Measurements from ENCODE around the gene ANTXR2. TPM values are rescaled to one million over a fixed set of nuclear protein-coding genes. Genes with fewer than 3 reads are reported as not detected.

Gene ANTXR2
- total RNA-seq, 2 experiments from 2014 or later: not detected

DNA sequence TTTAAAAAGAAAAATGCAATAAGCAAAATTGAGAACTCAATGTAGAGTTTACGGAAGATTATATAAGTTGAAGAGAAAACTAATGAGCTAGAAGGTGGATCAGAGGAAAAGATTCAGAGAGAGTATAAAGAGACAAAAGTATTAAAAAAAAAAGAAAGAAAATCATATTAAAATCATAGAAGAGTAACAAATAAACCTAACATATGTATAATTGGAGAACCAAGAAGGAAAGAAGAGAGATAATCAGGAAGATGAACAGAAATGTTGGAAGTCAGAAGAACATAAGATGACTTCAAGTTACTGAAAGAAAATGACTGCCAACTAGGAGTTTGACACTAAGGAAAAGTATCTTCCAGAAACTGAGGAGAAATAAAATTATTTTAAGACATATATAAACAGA, 34.3 kb upstream of the ANTXR2 start:
- Histone ChIP-seq H3K9me2 (ENCODE audit: insufficient read depth, low read length) (no peaks in the 10 kb centered on the region), H3K36me3 (ENCODE audit: insufficient read depth, low read length) (no peaks in the 10 kb centered on the region), H3K4me1 (ENCODE audit: insufficient read depth, low read length, poor library complexity, severe bottlenecking) (no peaks in the 10 kb centered on the region), H3K27ac (ENCODE audit: low read depth, low read length, poor library complexity, severe bottlenecking) (no peak overlapping the region), H3K4me2 (ENCODE audit: low read length) (no peak overlapping the region), H3K79me2 (ENCODE audit: insufficient read depth, low read depth, low read length) (no peaks in the 10 kb centered on the region), H2AFZ (ENCODE audit: low read length) (no peak overlapping the region), H4K20me1 (ENCODE audit: insufficient read depth, low read length) (no peaks in the 10 kb centered on the region), H3K4me3 (ENCODE audit: low read depth, low read length, poor library complexity, severe bottlenecking) (no peak overlapping the region), H3K9me3 (ENCODE audit: low read length) (no peaks in the 10 kb centered on the region)
- POLR2A ChIA-PET: no interaction called here
- BruUV-seq (replicated peaks): no TSS peak
- intact Hi-C loops (cut with micrococcal nuclease; ENCODE audit: unreplicated experiment): no loop called here
- DNase-seq (ENCODE audit: low spot score): no peak
- TF ChIP-seq CTCF (conservative IDR thresholded peaks at IDR 0.05; ENCODE audit: low read length) (no peak), EZH2phosphoT487 (IDR thresholded peaks at IDR 0.05; ENCODE audit: borderline replicate concordance, low read depth, low read length) (no peak)
- CTCF ChIA-PET (ENCODE audit: unreplicated experiment): no interaction called here

GRCh38 chr4:80104927-80105326, 31.9 kb upstream of the ANTXR2 start:
- Histone ChIP-seq H4K20me1 (ENCODE audit: insufficient read depth, low read length) (no peaks in the 10 kb centered on the region), H3K9me2 (ENCODE audit: insufficient read depth, low read length) (no peaks in the 10 kb centered on the region), H3K27ac (ENCODE audit: low read depth, low read length, poor library complexity, severe bottlenecking) (no peak overlapping the region), H3K79me2 (ENCODE audit: insufficient read depth, low read depth, low read length) (no peaks in the 10 kb centered on the region), H3K4me1 (ENCODE audit: insufficient read depth, low read length, poor library complexity, severe bottlenecking) (no peaks in the 10 kb centered on the region), H3K9me3 (ENCODE audit: low read length) (no peaks in the 10 kb centered on the region), H3K4me2 (ENCODE audit: low read length) (no peak overlapping the region), H3K4me3 (ENCODE audit: low read depth, low read length, poor library complexity, severe bottlenecking) (no peak overlapping the region), H2AFZ (ENCODE audit: low read length) (no peak overlapping the region), H3K36me3 (ENCODE audit: insufficient read depth, low read length) (no peaks in the 10 kb centered on the region)
- DNase-seq (ENCODE audit: low spot score): no peak
- POLR2A ChIA-PET: interaction anchor here (0.6 kb wide), 1 partner anchor 1548 kb away, joined by 4 read pairs; no protein-coding TSS in a partner anchor
- CTCF ChIA-PET (ENCODE audit: unreplicated experiment): no interaction called here
- TF ChIP-seq CTCF (conservative IDR thresholded peaks at IDR 0.05; ENCODE audit: low read length): no peak
- TF ChIP-seq EZH2phosphoT487 (IDR thresholded peaks at IDR 0.05; ENCODE audit: borderline replicate concordance, low read depth, low read length): no peak
- intact Hi-C loops (cut with micrococcal nuclease; ENCODE audit: unreplicated experiment): no loop called here
- no TSS peak for BruUV-seq (replicated peaks)

DNA sequence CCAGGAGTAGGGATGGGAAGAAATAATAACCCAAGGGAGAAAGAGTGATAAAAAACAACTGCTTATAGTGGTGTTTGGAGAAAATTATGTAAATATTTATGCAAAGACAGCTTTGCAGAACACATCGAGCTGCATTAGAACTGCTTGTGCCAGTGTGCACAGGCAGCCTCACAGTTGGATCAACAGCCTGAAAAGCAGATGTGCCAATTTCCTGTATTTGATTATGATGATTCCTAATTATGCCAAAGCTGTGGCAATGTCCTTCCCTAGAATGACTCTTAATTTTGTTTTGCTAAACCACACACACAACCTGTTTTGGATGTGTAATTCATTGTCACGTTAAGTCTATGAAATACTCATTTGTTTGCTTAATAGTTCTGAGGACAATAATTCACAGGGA, 30.6 kb upstream of the ANTXR2 start:
- no peak overlapping the region for H3K4me3 ChIP-seq (ENCODE audit: low read depth, low read length, poor library complexity, severe bottlenecking)
- no peak overlapping the region for H3K4me2 ChIP-seq (ENCODE audit: low read length)
- ChIA-PET POLR2A (no interaction called here), CTCF (ENCODE audit: unreplicated experiment) (no interaction called here)
- no peaks in the 10 kb centered on the region for H3K79me2 ChIP-seq (ENCODE audit: insufficient read depth, low read depth, low read length)
- H3K4me1 ChIP-seq (ENCODE audit: insufficient read depth, low read length, poor library complexity, severe bottlenecking): no peaks in the 10 kb centered on the region
- no peak overlapping the region for H2AFZ ChIP-seq (ENCODE audit: low read length)
- no peaks in the 10 kb centered on the region for H3K36me3 ChIP-seq (ENCODE audit: insufficient read depth, low read length)
- no peaks in the 10 kb centered on the region for H3K9me3 ChIP-seq (ENCODE audit: low read length)
- no peak for TF ChIP-seq CTCF (conservative IDR thresholded peaks at IDR 0.05; ENCODE audit: low read length)
- no peak for TF ChIP-seq EZH2phosphoT487 (IDR thresholded peaks at IDR 0.05; ENCODE audit: borderline replicate concordance, low read depth, low read length)
- intact Hi-C loops (cut with micrococcal nuclease; ENCODE audit: unreplicated experiment): no loop called here
- H3K27ac ChIP-seq (ENCODE audit: low read depth, low read length, poor library complexity, severe bottlenecking): no peak overlapping the region
- DNase-seq (ENCODE audit: low spot score): no peak
- H4K20me1 ChIP-seq (ENCODE audit: insufficient read depth, low read length): no peaks in the 10 kb centered on the region
- H3K9me2 ChIP-seq (ENCODE audit: insufficient read depth, low read length): no peaks in the 10 kb centered on the region
- no TSS peak for BruUV-seq (replicated peaks)
